Panc1 (cell line): ENCODE results near the gene PCDH15.

Source experiments
- CTCF ChIP-seq: fragments of 450-650 bp; IDR thresholded peaks from 2 replicates; pipeline ENCODE4 v1.5.1; 2017; ENCODE audit warnings: mild to moderate bottlenecking
- POLR2AphosphoS5 ChIP-seq: IDR thresholded peaks from 2 replicates; pipeline ENCODE4 v1.6.1; 2012; ENCODE audit warnings: mild to moderate bottlenecking, low read depth, low read length, moderate library complexity
- REST ChIP-seq, 2 experiments: IDR thresholded peaks; 2 replicates each; pipeline ENCODE4 v1.6.1; 2011 to 2012; ENCODE audit warnings: low read depth in 2 of 2, control low read depth in 1 of 2, low read length in 1 of 2, mild to moderate bottlenecking in 1 of 2, moderate library complexity in 1 of 2; ENCODE audit not compliant: insufficient read depth in 1 of 2
- SIN3A ChIP-seq: IDR thresholded peaks from 2 replicates; pipeline ENCODE4 v1.6.1; 2012; ENCODE audit warnings: low read depth, mild to moderate bottlenecking, low read length, moderate library complexity, borderline replicate concordance; ENCODE audit not compliant: insufficient read depth

- TF ChIP-seq SIN3A (no peak), CTCF (no peak), POLR2AphosphoS5 (no peak), REST (IDR thresholded peaks at IDR 0.05; ENCODE audit: insufficient read depth in 1 of 2, low read depth in 2 of 2, low read length in 1 of 2) (no peak)
Measured at GRCh38 chr10:54139819-54140428, 661.1 kb downstream of the PCDH15 start.
